DMS79 (cell line): ENCODE measurements around the gene PKNOX2.

Experiments
- DNase-seq: peaks from one replicate; lab custom pipeline; 2025; lab: John Stamatoyannopoulos, UW

PKNOX2 gene

DNA sequence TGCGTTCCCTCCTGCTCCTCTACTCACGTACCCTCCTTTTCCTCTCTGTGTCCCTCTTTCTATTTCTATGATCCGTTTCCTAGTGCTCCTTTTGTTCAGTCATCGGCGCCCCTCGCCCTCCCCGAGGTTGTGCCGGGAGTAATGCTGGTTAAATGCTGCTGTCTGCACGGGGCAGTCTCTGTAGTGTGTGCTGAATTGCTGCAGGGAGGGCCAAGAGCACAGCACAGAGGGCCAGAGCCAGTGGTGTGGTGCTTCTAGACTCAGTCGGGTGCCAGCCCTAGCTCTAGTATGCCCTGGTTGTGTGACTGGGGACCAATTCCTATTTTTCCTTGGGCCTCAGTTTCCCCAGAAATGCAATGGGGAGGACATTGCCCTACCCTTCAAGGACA is 98.3 kb downstream of the PKNOX2 start:
- DNase-seq: no peak

DNA sequence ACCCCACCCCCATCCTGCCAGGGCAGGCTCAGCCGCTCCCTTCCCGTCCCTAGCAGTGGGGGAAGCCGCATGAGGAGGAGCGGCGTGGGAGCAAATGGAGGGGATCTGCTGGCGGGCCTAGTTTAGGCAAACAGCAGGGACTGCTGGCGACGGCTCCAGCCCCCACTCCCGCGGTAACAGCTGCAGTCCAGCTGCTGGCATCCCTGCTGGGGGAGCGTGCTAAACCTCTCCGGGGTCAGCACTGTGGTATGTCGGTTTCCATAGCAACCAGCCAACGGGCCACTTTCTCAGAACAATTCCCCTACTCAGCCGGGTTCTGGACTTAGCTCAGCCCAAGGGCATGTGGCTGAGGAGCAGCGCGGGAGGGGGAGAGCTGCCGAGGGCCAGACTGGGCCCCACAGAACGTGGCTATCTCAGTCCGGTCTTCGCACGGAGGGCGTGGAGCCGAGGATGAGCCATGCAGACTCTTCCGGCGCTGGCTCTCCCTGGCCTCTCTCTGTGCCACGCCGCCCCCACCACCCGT is 98.8 kb downstream of the PKNOX2 start:
- peak; percentile 72 for DNase-seq

DNA sequence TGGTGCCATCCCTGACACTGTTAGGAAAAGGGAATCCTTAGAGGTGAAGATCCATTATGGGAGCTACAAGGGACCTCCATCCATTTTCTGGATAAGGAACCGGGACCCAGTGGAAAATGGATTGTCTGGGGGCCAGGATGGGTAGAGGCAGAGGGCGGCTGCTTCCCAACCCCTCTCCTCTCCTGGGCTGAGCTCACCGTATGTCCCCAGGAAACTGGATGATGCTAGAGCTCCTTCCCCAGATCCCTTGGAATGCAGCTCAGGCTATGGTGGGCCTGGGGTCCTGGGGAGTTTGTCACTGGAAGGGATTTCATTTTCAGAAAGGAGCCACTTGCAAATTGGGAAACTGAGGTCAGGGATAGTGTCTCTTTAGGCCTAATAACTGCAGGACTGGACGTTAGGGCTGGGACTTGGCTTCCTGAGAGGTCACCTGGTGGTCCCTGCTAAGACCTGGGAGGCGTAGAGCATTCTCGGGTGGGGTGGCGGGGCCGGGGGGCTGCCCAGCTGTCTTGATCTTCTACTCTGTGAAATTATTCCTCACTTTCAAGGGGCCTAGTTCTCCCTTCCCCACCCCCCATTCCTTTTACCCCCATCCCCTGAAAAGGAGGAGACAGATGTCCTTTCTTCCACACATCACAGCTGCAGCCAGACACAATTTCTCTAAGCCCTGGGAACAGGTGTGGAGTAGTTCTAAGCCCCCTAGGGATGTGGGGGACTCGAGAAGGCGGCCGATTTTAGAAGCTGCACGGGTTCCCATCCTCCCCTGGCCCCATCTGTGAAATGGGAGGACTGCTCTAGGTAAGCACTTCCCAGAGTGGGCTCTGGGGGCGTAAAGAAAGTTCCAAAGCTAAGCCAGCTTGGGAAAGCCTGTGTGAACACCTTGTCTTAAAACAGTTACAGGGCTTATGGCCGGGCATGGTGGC is 99.8 kb downstream of the PKNOX2 start:
- no peak for DNase-seq

DNA sequence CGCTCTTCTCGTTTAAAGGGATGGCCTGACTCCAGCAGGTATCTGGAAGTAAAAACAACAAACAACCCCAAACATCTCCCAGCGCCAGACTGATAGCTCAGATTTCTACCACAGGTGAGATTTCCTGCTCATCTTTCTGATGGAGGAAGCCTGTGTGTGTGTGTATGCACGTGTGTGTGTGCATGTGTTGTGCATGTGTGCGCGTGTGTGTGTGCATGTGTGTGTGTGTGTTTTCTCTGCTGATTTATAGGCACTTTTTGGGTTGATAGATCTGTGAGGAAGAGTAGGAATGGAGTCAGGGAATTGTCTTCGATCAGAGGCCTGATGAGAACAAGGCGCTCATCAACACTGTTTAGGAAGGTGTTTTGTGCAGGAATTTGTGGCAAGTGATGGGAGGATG is 103.0 kb downstream of the PKNOX2 start:
- DNase-seq: no peak

DNA sequence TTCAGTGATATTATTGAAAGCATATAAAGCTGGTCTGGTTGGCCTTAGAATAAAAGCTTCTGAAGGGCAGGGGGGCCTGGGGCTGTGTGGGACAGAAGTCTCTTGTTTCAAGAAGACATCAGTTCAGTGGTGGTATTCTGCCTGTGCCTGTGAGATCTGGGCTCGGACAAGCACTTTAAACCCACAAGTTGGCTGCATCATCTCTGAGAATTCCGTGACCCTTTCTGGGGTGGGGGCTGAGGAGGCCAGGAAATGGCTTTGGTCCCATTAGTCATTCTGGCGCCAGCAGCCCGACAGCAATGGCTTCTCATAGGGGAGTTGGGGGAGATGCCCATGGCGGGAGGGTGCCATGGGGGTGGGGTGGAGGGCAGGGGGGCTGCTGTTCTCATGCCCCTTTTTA is 104.1 kb downstream of the PKNOX2 start:
- DNase-seq: no peak

DNA sequence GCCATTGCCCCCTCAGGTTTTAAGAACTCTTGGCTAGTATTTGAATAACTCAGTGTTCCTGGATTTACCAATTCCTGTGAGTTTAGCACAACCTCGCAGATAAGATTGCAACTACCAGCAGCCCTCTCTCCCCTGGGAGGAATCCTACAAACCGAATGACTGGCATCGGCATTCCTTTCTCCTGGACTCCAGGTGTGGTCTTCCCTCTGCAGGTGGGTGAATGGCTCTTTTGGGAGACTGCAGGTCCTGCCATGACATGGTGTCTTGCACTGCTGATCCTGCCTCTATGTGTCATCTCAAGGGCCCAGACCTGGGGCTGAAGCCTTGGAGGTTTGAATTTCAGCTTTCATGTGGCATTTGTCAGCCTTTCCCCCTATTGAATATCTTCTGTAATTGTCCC is 105.6 kb downstream of the PKNOX2 start:
- DNase-seq: no peak

DNA sequence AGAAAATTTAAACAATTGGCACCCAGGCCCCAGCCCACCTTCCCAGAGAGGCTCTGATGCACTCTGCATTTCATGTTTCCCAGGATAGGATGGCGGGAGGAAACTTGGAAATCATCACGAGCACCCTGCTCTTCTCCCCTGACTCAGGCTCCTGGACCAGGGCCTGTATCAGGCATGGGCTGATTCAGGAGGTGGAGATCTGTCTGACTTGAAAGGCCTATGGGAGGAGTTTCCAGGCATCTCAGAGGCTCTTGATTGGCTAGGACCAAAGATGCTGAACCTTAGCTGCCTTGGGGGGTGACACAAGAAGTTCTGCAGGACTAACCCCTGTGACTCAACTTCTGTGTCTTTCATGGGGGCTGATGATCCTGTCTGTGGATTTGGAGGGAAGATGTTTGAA is 106.2 kb downstream of the PKNOX2 start:
- DNase-seq: no peak

DNA sequence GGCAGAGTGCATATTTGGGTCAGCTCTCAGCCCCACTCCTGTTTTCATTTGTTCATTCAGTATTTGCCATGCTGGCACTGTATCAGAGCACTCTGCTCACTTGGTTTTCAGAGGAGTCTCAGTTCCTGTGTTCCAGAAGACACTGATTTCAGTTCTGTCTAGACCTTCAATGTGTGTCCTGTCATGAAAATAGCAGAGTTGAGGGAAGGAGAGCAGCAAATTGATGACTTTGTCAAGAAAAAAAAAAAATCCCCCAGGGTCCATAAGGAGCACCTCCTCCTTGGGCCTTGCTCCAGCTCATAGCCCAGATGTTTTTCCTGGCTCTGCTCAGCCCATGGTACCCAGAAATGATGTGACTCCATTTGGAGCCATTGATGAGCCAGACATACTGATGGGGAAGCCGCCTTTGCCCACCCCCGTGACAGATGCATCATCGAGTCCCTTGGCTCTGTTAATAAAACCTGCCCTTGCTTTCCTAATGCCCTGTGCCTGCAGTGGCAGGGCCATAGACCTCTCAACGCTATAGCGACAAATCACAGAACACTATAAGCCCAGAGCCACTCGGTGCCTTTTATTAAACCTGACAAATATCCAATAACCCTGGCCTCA is 107.0 kb downstream of the PKNOX2 start:
- no peak for DNase-seq

DNA sequence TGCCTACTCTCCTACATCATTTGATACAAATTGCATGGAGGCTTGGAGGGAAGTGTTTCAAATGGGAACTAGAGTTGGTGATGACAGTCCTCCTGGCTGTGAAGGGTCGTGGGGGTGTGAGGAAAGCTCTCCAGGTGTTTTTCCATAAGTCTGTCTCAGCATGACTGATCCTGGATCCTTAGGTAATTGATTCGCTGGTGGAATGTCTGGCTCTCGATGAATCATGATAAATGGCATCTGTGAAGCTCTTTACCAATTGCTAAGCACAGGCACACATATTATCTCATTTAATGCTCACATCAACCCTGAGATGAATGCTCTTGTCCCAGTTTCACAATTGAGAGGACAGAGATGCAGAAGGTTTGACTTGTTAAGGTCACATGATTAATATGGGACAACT is 107.5 kb downstream of the PKNOX2 start:
- no peak for DNase-seq

DNA sequence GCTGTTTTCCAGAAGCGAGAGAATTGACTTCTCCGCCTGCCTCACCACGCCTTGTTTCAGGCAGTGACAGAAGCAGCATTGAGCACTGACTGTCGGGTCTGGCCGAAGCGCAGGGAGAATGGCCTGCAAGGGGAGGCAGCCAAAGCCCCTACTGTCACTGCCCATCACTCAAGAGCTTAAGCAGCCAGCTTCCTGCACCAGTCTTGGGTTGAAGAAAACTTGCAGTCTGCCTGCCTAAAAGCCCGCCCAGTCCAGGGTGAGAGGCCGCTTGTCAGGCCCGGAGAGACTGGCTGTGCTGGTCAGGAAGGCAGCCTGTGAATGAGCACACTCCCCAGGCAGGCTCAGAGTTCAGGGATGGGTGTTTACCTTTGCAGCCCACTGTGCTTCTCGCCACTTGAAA is 108.3 kb downstream of the PKNOX2 start:
- DNase-seq: no peak

DNA sequence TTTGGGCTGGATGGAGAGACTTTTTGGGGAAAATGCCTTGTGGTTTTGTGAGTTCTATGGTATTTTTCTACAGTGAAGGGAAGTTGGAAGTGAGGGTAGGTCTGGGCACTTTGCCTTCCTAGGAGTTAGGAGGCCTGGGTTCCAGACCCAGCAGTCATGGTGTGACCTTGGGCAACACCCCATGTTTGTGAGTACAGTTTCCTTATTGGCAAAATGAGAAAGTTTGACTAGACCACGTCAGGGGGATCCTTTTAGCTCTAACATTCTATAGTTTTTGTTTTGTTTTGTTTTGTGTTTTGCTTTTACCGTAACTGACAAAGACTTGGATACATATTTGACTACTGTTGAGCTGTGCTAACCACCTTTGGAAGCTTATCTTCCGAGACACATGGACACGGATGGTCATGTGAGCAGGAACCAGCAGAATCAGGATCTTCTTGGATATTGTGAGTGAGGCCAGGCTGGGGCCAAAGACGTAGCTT is 109.0 kb downstream of the PKNOX2 start:
- no peak for DNase-seq

DNA sequence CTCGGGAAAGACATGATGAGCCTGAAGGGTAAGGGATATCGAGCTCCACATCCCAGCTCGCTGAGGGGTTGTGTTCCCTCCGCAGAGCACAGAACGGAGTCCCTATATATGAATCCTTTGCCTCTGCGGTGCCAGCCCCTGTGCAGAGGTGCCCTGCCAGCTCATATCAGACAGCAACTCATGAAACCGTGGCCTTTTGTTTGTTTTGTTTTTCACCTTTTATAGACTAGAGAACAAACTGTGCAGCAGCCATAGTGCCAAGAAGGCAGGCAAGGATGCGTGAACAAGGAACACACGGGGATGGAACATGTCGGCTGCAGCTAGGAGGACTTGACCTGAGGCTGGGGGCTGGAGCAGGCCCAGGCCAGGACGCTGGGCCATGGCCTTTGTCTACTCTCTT is 109.8 kb downstream of the PKNOX2 start:
- peak; percentile 64 for DNase-seq

DNA sequence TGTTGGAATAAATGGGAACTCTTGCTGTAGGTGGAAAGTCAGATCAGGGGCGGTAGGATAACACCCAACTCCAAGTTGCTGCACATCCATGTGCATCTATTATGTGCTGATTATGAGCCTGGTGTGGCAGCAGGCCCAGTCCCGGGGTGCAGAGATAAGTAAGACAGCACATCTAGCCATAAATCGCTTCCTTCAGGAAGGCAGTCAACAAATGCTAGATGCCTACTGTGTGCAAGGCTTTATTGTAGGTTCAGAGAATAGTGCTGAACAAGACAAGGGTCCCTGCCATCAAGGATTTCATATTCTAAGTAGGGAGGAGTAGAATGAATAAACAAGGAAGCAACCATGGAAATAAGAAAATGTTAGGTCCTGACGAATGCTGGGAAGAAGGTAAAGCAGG is 110.2 kb downstream of the PKNOX2 start:
- DNase-seq: no peak

DNA sequence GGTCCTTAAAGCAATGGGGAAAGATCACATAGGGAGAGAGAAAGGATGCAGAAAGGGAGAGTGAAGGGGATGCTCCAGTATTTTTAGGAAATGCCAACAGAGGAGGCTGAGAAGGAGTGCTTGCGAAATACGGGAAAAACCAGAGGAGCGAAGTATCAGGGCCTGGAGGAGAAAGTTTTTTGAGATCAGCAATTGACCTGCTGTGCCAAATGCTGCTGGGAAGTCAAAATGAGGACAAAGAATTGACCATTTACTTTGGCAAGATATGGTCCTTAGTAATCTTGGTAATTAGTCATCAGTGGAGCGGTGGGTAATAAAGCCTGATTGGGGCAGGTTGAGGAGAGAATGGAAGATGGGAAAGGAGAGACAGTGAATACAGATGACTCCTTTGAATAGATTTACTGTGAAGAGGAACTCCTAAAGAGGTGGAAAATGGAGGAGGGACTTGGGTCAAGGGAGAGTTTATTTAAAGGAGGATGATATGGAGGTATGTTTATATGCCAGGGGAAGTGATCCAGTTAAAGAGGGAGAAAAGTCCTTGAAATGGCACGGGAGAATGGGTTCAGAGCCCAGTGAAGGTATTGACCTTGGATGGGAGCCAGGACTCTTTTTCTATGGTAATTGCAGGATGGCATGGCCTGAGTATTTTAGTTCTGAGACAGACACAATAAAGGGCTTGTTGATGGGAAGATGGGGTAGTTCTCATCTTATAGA is 111.5 kb downstream of the PKNOX2 start:
- peak; percentile 97 for DNase-seq

DNA sequence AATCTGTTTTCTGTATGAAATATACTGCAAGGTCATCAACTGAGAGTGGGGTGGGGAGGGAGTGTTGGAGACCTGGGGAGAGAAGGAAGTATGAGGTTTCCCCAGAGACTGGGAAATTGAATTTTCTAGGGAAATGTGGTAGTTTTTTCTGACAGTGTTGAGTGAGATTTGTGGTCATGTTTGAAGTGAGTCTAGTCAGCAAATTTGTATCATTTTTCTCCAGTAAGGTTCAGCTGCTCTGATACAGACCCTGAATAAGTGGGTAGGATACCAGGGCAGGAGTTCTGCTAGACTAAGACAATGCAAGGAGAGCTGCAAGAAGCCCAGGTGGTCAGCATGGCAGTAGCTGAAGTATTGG is 112.0 kb downstream of the PKNOX2 start:
- DNase-seq: peak; percentile 60

DNA sequence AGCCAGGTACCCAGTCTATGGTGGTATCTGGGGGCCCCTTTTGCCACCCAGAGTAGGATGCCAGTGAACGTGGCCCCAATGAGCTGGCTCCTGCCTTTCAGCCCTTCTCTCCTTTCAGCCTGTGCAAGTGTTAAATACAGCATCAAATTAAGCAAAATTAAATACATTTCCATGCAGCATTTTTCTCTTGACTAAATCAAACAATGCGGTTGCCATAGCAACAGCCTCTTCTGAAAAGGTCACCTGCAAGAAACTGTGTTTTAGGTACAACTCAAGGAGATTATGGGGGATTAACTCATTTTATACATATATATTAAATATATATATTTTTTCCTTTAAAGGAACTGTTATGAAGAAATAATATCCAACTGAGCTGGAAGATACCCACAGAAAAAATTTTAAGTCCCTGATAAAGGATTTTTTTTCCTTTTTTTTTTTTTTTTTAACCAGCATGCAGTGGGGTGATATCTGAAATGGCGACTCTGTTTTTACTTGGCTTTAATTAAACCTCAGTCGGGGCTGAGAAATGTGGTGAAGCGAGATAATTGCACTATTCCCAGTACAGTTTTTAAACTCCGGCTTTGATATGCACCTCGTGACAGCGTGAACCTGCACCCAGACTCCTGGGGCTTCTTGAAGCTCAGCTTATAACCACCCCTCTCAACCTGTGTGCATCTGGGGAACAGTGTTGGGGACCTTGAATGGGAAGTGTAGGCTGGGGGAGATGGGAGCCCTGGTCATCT is 115.3 kb downstream of the PKNOX2 start:
- DNase-seq: no peak

DNA sequence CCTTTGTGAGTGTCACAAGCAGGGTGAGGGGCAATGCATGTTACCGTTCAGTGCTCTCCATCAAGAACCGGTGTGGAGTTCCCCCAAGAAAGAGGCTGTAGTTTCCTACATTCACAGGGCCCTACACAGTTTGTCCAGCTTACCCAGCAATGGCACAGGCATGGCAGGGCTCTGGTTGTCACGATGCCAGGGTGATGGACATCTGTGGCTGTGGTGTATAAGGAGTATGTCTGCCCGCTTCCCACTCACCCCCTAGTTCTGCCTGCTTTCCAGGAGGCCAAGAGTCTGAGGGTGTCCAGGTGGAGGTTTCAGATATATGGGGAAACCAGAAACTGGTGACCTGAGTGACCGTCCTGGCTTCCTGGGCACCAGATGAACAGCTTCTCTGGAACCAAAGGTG is 116.1 kb downstream of the PKNOX2 start:
- DNase-seq: no peak

DNA sequence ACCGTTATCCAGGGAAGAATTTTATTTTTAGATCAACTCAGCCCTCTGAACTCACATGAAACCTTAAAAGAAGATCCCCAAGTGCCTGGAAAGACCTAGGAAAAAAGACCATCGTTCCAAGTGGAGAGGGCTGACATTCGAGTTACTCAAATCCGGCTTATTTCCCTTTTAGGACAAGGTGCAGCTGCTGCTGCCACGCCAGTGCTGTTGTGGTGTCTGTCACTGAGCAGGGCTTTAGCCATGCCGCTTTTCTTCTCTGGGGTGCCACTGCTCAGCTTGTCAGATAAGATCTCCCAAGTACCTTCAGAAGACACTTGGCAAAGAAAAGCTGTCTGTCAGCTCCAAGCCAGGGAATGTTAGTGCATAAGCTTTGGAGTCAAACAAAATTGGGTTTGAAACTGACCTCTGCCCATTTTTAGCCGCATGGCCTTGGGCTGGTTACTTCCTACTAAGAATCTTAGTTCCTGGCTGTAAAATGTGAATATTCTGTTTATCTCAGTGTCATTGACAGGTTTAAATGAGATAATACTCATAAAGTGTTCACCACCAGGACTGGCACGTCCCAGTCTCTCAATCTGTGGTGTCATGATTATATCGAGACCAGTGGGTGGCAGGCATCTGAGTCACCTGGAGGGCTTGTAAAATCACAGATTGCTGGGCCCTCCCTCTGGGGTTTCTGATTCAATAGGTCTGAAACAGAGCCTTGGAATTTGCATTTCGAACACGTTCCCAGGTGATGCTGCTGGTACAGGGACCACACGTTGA is 117.5 kb downstream of the PKNOX2 start:
- DNase-seq: no peak

DNA sequence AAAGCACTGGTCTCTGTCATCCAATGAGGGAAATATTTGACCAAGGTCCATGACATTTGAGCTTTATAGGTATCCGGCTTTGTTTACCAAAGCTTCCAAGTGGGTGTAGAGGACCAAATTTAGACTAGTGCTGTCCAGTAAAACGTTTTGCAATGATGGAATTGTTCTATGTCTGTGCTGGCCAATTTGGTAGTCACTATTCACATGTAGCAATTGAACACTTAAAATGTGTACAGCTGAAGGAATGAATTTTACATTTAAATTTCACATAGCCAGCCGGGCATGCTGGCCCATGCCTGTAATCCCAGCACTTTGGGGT is 118.0 kb downstream of the PKNOX2 start:
- DNase-seq: no peak

DNA sequence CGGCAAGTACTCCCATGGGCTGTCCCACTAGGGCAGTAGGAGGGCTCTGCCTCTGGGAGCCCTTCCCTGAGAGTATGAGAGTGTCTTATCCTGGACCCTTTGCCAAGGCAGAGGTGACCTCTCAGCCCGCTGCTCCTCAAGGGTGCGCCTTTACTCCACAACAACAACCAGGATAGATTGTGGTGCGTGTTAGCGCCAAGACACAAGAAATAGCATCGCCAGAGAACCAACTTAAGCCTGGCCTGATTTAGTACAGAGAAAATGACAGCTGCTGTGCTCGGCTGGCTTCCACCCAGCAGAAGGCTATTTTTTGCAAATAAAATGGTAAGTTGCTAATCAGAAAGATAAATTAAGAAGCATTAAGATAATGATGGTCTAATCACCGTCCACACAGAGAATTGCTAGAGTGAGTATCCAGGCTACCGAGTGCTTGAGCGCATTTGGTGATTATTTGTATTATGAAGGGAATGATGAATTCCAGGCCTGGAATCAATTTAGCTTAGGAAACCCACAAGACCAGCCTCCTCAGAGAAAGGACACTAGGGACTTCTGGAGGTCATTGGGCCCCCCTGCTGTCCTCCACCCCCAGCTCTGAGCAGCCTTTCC is 119.8 kb downstream of the PKNOX2 start:
- DNase-seq: no peak

DNA sequence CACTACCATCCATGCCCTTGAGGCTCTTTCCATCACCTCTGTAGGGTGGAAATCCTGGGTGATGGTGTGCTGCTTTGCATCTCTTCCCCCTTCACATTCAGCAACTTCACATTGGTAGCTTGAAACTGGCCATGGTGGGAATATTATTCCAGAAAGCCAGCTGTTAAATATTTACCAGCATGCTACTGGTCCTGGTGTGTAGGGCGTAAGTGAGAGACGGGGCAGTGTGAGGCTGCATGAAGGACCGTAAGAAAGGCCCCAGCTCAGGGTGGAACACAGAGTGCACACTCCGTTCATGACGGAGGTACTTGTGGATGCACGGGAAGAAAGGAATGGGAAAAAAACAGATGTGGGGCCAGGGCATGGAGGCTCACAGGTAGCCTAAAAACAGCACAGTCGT is 121.3 kb downstream of the PKNOX2 start:
- DNase-seq: no peak
